ENCODE measurements around the gene POU2F2.
A peak's percentile ranks its signal among the peaks of the same experiment; 100 is the strongest.

POU2F2 gene

GRCh38 chr19:42126574-42126973 is 5.7 kb downstream of the POU2F2 start:
- DNase-seq (ENCODE audit: low read depth in 4 of 4, low spot score in 1 of 4) = no peak

- no peak for DNase-seq (ENCODE audit: low read depth in 4 of 4, low spot score in 1 of 4)
Observed at GRCh38 chr19:42125536-42125935, 6.7 kb downstream of the POU2F2 start.

GRCh38 chr19:42124386-42124901 is 7.8 kb downstream of the POU2F2 start:
- no peak for DNase-seq (ENCODE audit: low read depth in 4 of 4, low spot score in 1 of 4)

GRCh38 chr19:42123765-42124164 is 8.5 kb downstream of the POU2F2 start:
- DNase-seq (ENCODE audit: low read depth in 4 of 4, low spot score in 1 of 4) = no peak

GRCh38 chr19:42122691-42123607 is 9.3 kb downstream of the POU2F2 start:
- DNase-seq (ENCODE audit: low read depth in 4 of 4, low spot score in 1 of 4) = peak in 3 of 4 experiments; percentile 55 to 77 (median 63)

- peak; percentile 55 to 89 (median 70) for DNase-seq (ENCODE audit: low read depth in 4 of 4, low spot score in 1 of 4)
Observed at GRCh38 chr19:42121656-42122069, 10.6 kb downstream of the POU2F2 start.

GRCh38 chr19:42121036-42121621 is 11.1 kb downstream of the POU2F2 start:
- no peak for DNase-seq (ENCODE audit: low read depth in 4 of 4, low spot score in 1 of 4)

GRCh38 chr19:42120276-42120980 is 11.8 kb downstream of the POU2F2 start:
- no peak for DNase-seq (ENCODE audit: low read depth in 4 of 4, low spot score in 1 of 4)

GRCh38 chr19:42117076-42117475 is 15.2 kb downstream of the POU2F2 start:
- no peak for DNase-seq (ENCODE audit: low read depth in 4 of 4, low spot score in 1 of 4)

GRCh38 chr19:42116308-42117075 is 15.8 kb downstream of the POU2F2 start:
- no peak for DNase-seq (ENCODE audit: low read depth in 4 of 4, low spot score in 1 of 4)

GRCh38 chr19:42115705-42116104 is 16.5 kb downstream of the POU2F2 start:
- DNase-seq (ENCODE audit: low read depth in 4 of 4, low spot score in 1 of 4) = no peak

GRCh38 chr19:42115219-42115618 is 17.0 kb downstream of the POU2F2 start:
- no peak for DNase-seq (ENCODE audit: low read depth in 4 of 4, low spot score in 1 of 4)

GRCh38 chr19:42114412-42114811 is 17.8 kb downstream of the POU2F2 start:
- DNase-seq (ENCODE audit: low read depth in 4 of 4, low spot score in 1 of 4) = no peak

GRCh38 chr19:42113641-42114348 is 18.5 kb downstream of the POU2F2 start:
- no peak for DNase-seq (ENCODE audit: low read depth in 4 of 4, low spot score in 1 of 4)

GRCh38 chr19:42111811-42112210 is 20.4 kb downstream of the POU2F2 start:
- DNase-seq (ENCODE audit: low read depth in 4 of 4, low spot score in 1 of 4) = no peak

- no peak for DNase-seq (ENCODE audit: low read depth in 4 of 4, low spot score in 1 of 4)
Observed at GRCh38 chr19:42111384-42111783, 20.9 kb downstream of the POU2F2 start.

- DNase-seq (ENCODE audit: low read depth in 4 of 4, low spot score in 1 of 4) = no peak
Observed at GRCh38 chr19:42110658-42111057, 21.6 kb downstream of the POU2F2 start.

GRCh38 chr19:42109896-42110295 is 22.4 kb downstream of the POU2F2 start:
- DNase-seq (ENCODE audit: low read depth in 4 of 4, low spot score in 1 of 4) = no peak

- DNase-seq (ENCODE audit: low read depth in 4 of 4, low spot score in 1 of 4) = peak; percentile 76 to 86 (median 82)
Observed at GRCh38 chr19:42108527-42109389, 23.5 kb downstream of the POU2F2 start.

Measured in stimulated activated CD4-positive, alpha-beta T cell treated with anti-CD3 and anti-CD28 coated beads, Interleukin-1b, Interleukin-23, amount 100 ng/mL, for 24 hours (primary cell).